ENCODE data around the gene CCR7.

- no peak for TF ChIP-seq EZH2 (IDR thresholded peaks at IDR 0.05)
- TF ChIP-seq POLR2AphosphoS5 (IDR thresholded peaks at IDR 0.05; ENCODE audit: borderline replicate concordance, low read depth, low read length) = no peak
Measured at GRCh38 chr17:40579471-40579870, 14.2 kb upstream of the CCR7 start.

All from SK-N-MC (cell line).